Activated CD8-positive, alpha-beta T cell treated with anti-CD3 and anti-CD28 coated beads, Interleukin-2, amount 10 ng/mL, durations not matched to agents 7 days and 5 days (primary cell): ENCODE results near the gene AHNAK2. TPM values are rescaled to one million over a fixed set of nuclear protein-coding genes. Genes with fewer than 3 reads are reported as not detected.
A peak's percentile ranks its signal among the peaks of the same experiment; 100 is the strongest.

Experiments used
- ATAC-seq: fragments of 150-1000 bp; cut with Tn5 transposase; one replicate; pipeline ENCODE4 v1.10.0; 2021; ENCODE audit warnings: moderate library complexity
- CTCF ChIA-PET: fragments of 350-600 bp; sonication (Branson Sonifier 250); formaldehyde crosslinking; loops from one replicate; lab custom pipeline; 2021; ENCODE audit warnings: antibody characterized with exemption; lab: Charles Lee
- POLR2A ChIA-PET: fragments of 350-600 bp; sonication (Branson Sonifier 250); formaldehyde crosslinking; loops from one replicate; lab custom pipeline; 2021; ENCODE audit warnings: antibody characterized with exemption; lab: Charles Lee
- DNase-seq: peaks from one replicate; pipeline ENCODE4 v3.0.0-alpha.2; 2020
- H3K27ac Mint-ChIP-seq: one replicate; pipeline ENCODE4 v1.8.0; 2021; ENCODE audit warnings: mild to moderate bottlenecking, mixed read lengths
- H3K27me3 Mint-ChIP-seq: one replicate; pipeline ENCODE4 v1.8.0; 2021; ENCODE audit warnings: low read depth, mixed read lengths
- H3K36me3 Mint-ChIP-seq: one replicate; pipeline ENCODE4 v1.8.0; 2021; ENCODE audit warnings: low read depth, mixed read lengths
- H3K4me1 Mint-ChIP-seq: one replicate; pipeline ENCODE4 v1.8.0; 2021; ENCODE audit warnings: low read depth, mixed read lengths
- H3K4me3 Mint-ChIP-seq: one replicate; pipeline ENCODE4 v1.8.0; 2021; ENCODE audit warnings: mild to moderate bottlenecking, mixed read lengths
- H3K9me3 Mint-ChIP-seq: one replicate; pipeline ENCODE4 v1.8.0; 2022; ENCODE audit warnings: mixed read lengths; ENCODE audit not compliant: insufficient read depth
- total RNA-seq, 2 experiments: library from RNA; stranded (reverse); gene quantifications; one replicate each; pipeline ENCODE4 v1.2.3, GENCODE V29; 2021

Gene AHNAK2
- total RNA-seq, 2 experiments from 2014 or later, result not detected

- Mint-ChIP-seq H3K4me3 (peak overlapping the region; percentile 61), H3K36me3 (no peaks in the 10 kb centered on the region), H3K4me1 (peaks cover 12% of the 10 kb centered on the region), H3K27me3 (peaks cover 11% of the 10 kb centered on the region), H3K9me3 (no peaks in the 10 kb centered on the region), H3K27ac (peak overlapping the region; percentile 80)
- ATAC-seq (no peak), DNase-seq (no peak)
- ChIA-PET POLR2A (interaction anchor here (0.9 to 1.9 kb wide), 3 partner anchors 34 to 81 kb away, joined by 4 to 6 read pairs (median 4); partner anchors contain the start of genes CDCA4 and GPR132), CTCF (interaction anchor here (1.7 to 3.5 kb wide), 4 partner anchors 9 to 103 kb away, joined by 4 to 25 read pairs (median 8); no protein-coding TSS in a partner anchor)
Observed at GRCh38 chr14:104984056-104984894, 6.1 kb upstream of the AHNAK2 start.

DNA sequence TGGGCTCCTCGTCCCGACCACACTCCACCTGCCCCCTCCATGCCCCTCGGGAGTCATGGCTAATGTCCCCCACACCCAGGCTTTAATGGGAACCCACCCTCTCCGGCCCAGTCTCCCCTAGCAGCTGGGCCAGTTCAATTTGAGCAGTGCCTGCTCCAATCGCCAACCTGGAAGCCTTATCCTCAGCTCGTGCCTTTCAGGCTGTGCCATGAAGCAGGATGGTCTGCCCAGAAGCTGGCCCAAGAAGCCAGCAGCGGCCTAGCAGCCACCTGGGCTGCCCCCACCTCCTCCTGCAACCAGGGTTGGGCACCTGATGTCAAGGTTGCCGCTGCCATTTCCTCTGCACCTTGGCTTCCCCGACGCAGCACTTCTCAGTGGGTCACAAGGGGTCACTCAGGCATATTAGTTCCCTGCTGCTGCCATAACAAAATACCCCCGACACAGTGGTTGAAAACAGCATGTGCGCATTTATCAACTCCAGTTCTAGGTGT is 5.1 kb upstream of the AHNAK2 start:
- CTCF ChIA-PET, result interaction anchor here (3.5 kb wide), 1 partner anchor 62 kb away, joined by 25 read pairs; no protein-coding TSS in a partner anchor
- Mint-ChIP-seq H3K27me3 (peaks cover 20% of the 10 kb centered on the region), H3K9me3 (no peaks in the 10 kb centered on the region), H3K4me1 (peaks cover 12% of the 10 kb centered on the region), H3K4me3 (no peak overlapping the region), H3K36me3 (no peaks in the 10 kb centered on the region), H3K27ac (no peak overlapping the region)
- POLR2A ChIA-PET, result interaction anchor here (1.2 to 1.9 kb wide), 2 partner anchors 38 to 82 kb away, joined by 4 to 6 read pairs; partner anchors contain the start of genes CDCA4 and GPR132
- no peak for ATAC-seq
- DNase-seq, result no peak

GRCh38 chr14:104982548-104983230 is 4.5 kb upstream of the AHNAK2 start:
- no peaks in the 10 kb centered on the region for H3K36me3 Mint-ChIP-seq
- H3K4me3 Mint-ChIP-seq, result no peak overlapping the region
- H3K9me3 Mint-ChIP-seq, result no peaks in the 10 kb centered on the region
- ATAC-seq (no peak), DNase-seq (no peak)
- CTCF ChIA-PET, result interaction anchor here (2.2 kb wide), 1 partner anchor 63 kb away, joined by 13 read pairs; no protein-coding TSS in a partner anchor
- peaks cover 14% of the 10 kb centered on the region for H3K4me1 Mint-ChIP-seq
- no peak overlapping the region for H3K27ac Mint-ChIP-seq
- POLR2A ChIA-PET, result no interaction called here
- peaks cover 21% of the 10 kb centered on the region for H3K27me3 Mint-ChIP-seq

DNA sequence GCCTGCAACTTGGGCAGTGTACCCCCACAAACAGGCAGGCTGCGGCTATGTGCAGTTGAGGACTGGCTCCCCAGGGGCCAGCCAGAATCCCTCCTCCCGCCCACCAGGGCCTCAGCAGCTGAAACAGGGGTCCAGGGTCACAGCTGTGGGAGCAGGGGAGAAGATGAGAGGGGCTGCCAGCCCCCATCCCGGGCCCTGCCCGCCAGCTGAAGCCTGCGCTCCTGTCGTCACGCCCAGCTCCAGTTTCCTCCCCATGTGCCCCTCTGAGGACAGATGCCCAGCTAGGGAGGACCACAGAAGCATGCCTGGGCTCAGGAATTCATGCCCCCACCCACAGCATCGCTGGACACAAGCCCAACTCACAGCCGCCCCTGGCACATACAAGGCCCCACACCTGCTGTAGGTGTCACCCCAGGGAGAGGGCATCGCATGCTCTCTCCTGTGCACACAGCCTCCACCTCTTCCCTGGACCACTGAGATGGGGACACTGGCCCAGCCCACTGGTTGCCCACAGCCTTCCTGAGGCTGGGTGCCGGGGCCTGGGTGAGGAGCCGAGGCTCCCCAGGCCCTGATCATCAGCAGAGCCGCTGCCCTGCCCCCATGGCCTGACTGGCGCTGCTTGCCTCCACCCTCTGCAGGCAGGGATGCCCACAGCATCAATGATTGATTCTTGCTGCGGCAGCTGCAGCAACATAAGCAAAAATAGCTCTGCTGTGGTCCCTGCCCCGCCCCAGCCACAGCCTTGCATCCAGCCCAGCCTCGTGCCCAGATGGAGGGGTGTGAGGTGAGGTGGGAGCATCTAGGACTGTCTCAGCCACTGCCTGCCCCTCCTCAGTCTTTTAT is 3.7 kb upstream of the AHNAK2 start:
- H3K4me3 Mint-ChIP-seq, result no peak overlapping the region
- H3K4me1 Mint-ChIP-seq, result peaks cover 16% of the 10 kb centered on the region
- POLR2A ChIA-PET, result interaction anchor here (0.6 to 1.1 kb wide), 2 partner anchors 14 to 39 kb away, joined by 3 to 5 read pairs; partner anchors contain the start of gene CDCA4
- CTCF ChIA-PET, result interaction anchor here (2.2 kb wide), 1 partner anchor 63 kb away, joined by 13 read pairs; no protein-coding TSS in a partner anchor
- peaks cover 24% of the 10 kb centered on the region for H3K27me3 Mint-ChIP-seq
- no peaks in the 10 kb centered on the region for H3K36me3 Mint-ChIP-seq
- H3K9me3 Mint-ChIP-seq, result no peaks in the 10 kb centered on the region
- ATAC-seq (no peak), DNase-seq (no peak)
- no peak overlapping the region for H3K27ac Mint-ChIP-seq

- Mint-ChIP-seq H3K27ac (no peak overlapping the region), H3K36me3 (no peaks in the 10 kb centered on the region)
- no peak for DNase-seq
Observed at GRCh38 chr14:104980611-104981531, 2.7 kb upstream of the AHNAK2 start.

DNA sequence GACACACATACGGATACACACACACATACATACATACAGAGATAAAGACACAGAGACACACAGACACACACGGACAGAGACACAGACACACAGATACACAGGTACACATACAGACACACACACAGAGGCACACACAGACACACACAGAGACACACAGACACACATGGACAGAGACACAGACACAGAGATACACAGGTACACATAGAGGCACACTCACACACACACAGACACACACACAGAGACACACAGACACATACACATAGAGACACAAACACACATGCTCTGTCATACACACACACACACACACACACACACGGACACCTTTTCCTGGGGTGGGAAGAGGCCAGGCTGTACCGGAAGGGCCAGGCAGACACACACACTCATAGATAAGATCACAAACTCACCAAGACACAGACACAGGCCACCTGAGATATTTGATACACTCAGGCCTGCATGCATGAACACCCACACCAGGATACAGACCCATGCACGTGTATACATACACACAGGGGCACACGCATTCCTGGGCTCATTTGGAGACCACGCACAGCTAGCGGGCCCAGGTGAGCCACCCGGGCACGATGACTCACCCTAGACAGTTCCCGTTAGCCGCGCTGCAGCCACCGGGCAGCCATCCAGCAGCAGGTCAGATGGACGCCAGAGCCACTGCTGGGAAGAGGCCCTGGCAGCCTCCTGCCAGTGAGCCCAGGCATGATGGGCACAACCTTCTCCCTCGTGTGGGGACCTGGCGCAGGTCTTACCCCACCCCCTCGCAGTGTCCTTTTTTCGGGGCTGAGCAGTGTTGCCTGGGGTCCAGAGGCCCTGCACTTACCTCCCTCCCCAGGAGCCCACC is 1.8 kb upstream of the AHNAK2 start:
- CTCF ChIA-PET, result no interaction called here

More at GRCh38 chr14:104980611-104981531, 2.7 kb upstream of the AHNAK2 start:
- no peaks in the 10 kb centered on the region for H3K9me3 Mint-ChIP-seq
- no peak for ATAC-seq
- H3K4me1 Mint-ChIP-seq, result peaks cover 16% of the 10 kb centered on the region
- no peak overlapping the region for H3K4me3 Mint-ChIP-seq
- ChIA-PET POLR2A (interaction anchor here (0.6 to 1.1 kb wide), 2 partner anchors 15 to 40 kb away, joined by 3 to 5 read pairs; partner anchors contain the start of gene CDCA4), CTCF (interaction anchor here (2.2 kb wide), 1 partner anchor 64 kb away, joined by 13 read pairs; no protein-coding TSS in a partner anchor)
- peaks cover 30% of the 10 kb centered on the region for H3K27me3 Mint-ChIP-seq

GRCh38 chr14:104978746-104979691 is 845 bp upstream of the AHNAK2 start:
- ATAC-seq (no peak), DNase-seq (no peak)
- CTCF ChIA-PET, result interaction anchor here (1.3 kb wide), 1 partner anchor 66 kb away, joined by 4 read pairs; no protein-coding TSS in a partner anchor
- POLR2A ChIA-PET, result no interaction called here
- Mint-ChIP-seq H3K9me3 (no peaks in the 10 kb centered on the region), H3K36me3 (no peaks in the 10 kb centered on the region), H3K27me3 (peaks cover 30% of the 10 kb centered on the region), H3K4me3 (peak overlapping the region; percentile 5), H3K4me1 (peaks cover 10% of the 10 kb centered on the region), H3K27ac (no peak overlapping the region)

More for the DNA sequence above, 1.8 kb upstream of the AHNAK2 start:
- H3K4me1 Mint-ChIP-seq, result peaks cover 16% of the 10 kb centered on the region
- no peaks in the 10 kb centered on the region for H3K36me3 Mint-ChIP-seq
- no peaks in the 10 kb centered on the region for H3K9me3 Mint-ChIP-seq
- H3K27ac Mint-ChIP-seq, result no peak overlapping the region
- POLR2A ChIA-PET, result no interaction called here
- ATAC-seq (no peak), DNase-seq (no peak)
- H3K4me3 Mint-ChIP-seq, result no peak overlapping the region
- peaks cover 30% of the 10 kb centered on the region for H3K27me3 Mint-ChIP-seq

GRCh38 chr14:104977008-104977680 is 1.0 kb downstream of the AHNAK2 start:
- DNase-seq (no peak), ATAC-seq (no peak)
- H3K36me3 Mint-ChIP-seq, result no peaks in the 10 kb centered on the region
- CTCF ChIA-PET, result interaction anchor here (0.8 to 6.1 kb wide), 3 partner anchors 8 to 67 kb away, joined by 3 to 63 read pairs (median 4); partner anchors contain the start of gene CLBA1
- peaks cover 30% of the 10 kb centered on the region for H3K27me3 Mint-ChIP-seq
- no peak overlapping the region for H3K27ac Mint-ChIP-seq
- H3K4me1 Mint-ChIP-seq, result peaks cover 10% of the 10 kb centered on the region
- H3K4me3 Mint-ChIP-seq, result peak overlapping the region; percentile 61
- POLR2A ChIA-PET, result no interaction called here
- no peaks in the 10 kb centered on the region for H3K9me3 Mint-ChIP-seq
